HG03108 (cell line): ENCODE measurements around the gene HPCAL1.

Experiments
- ATAC-seq: cut with Tn5 transposase; IDR thresholded peaks from one replicate; pipeline ENCODE4 v1.9.1; 2021; ENCODE audit warnings: moderate library complexity; ENCODE audit not compliant: unreplicated experiment

Gene HPCAL1

GRCh38 chr2:10269291-10269690, 33.4 kb upstream of the HPCAL1 start:
- no peak for ATAC-seq

- ATAC-seq = peak; percentile 11
Measured at GRCh38 chr2:10269711-10270610, 32.7 kb upstream of the HPCAL1 start.

- ATAC-seq = no peak
Measured at GRCh38 chr2:10271509-10271908, 31.2 kb upstream of the HPCAL1 start.

- no peak for ATAC-seq
Measured at GRCh38 chr2:10271946-10272345, 30.8 kb upstream of the HPCAL1 start.

GRCh38 chr2:10272464-10272863, 30.2 kb upstream of the HPCAL1 start:
- ATAC-seq = no peak

- ATAC-seq = no peak
Measured at GRCh38 chr2:10273215-10274175, 29.2 kb upstream of the HPCAL1 start.

GRCh38 chr2:10274376-10274775, 28.3 kb upstream of the HPCAL1 start:
- no peak for ATAC-seq

GRCh38 chr2:10274983-10275802, 27.5 kb upstream of the HPCAL1 start:
- no peak for ATAC-seq

- ATAC-seq = no peak
Measured at GRCh38 chr2:10276481-10277292, 26.0 kb upstream of the HPCAL1 start.

GRCh38 chr2:10277293-10278028, 25.2 kb upstream of the HPCAL1 start:
- no peak for ATAC-seq

GRCh38 chr2:10278029-10278762, 24.5 kb upstream of the HPCAL1 start:
- no peak for ATAC-seq

- no peak for ATAC-seq
Measured at GRCh38 chr2:10278763-10279471, 23.8 kb upstream of the HPCAL1 start.

- no peak for ATAC-seq
Measured at GRCh38 chr2:10279472-10279870, 23.2 kb upstream of the HPCAL1 start.

- no peak for ATAC-seq
Measured at GRCh38 chr2:10279946-10280463, 22.7 kb upstream of the HPCAL1 start.

GRCh38 chr2:10281891-10282290, 20.8 kb upstream of the HPCAL1 start:
- no peak for ATAC-seq

- ATAC-seq = no peak
Measured at GRCh38 chr2:10282611-10283105, 20.0 kb upstream of the HPCAL1 start.
